Panc1 (cell line): ENCODE results near the gene TSPAN4. TPM values are rescaled to one million over a fixed set of nuclear protein-coding genes. Genes with fewer than 3 reads are reported as not detected.

Experiments used
- ATAC-seq: fragments of 200-7000 bp; cut with Tn5 transposase; 2 replicates; pipeline ENCODE4 v1.9.1; 2020; ENCODE audit warnings: mild to moderate bottlenecking, moderate library complexity
- BruUV-seq: library from RNA; stranded (reverse); fragments of 400-500 nt; replicated peaks from 2 replicates; lab custom pipeline; 2021; lab: Mats Ljungman, UMichigan
- CTCF ChIA-PET: fragments of 300-600 bp; sonication (Branson Sonifier 250); formaldehyde crosslinking; loops from one replicate; lab custom pipeline; 2022; ENCODE audit warnings: antibody characterized with exemption; lab: Charles Lee
- POLR2A ChIA-PET: fragments of 300-600 bp; sonication (Branson Sonifier 250); formaldehyde crosslinking; loops from one replicate; lab custom pipeline; 2022; ENCODE audit warnings: antibody characterized with exemption; lab: Charles Lee
- DNase-seq: peaks from one replicate; pipeline ENCODE4 v3.0.0-alpha.2; 2010; ENCODE audit warnings: low read depth, low spot score
- H3K27ac ChIP-seq: 2 replicates; pipeline ENCODE4 v1.5.1; 2011; ENCODE audit warnings: mild to moderate bottlenecking, low read length, inconsistent platforms
- H3K27me3 ChIP-seq: fragments of 200-500 bp; sonication (Bioruptor generic); 2 replicates; pipeline ENCODE4 v1.6.0; 2014; ENCODE audit warnings: low read length, inconsistent platforms; ENCODE audit not compliant: control insufficient read depth, insufficient read depth
- H3K36me3 ChIP-seq: fragments of 200-500 bp; sonication (Bioruptor generic); 2 replicates; pipeline ENCODE4 v1.5.1; 2014; ENCODE audit warnings: inconsistent platforms, mild to moderate bottlenecking, low read length, moderate library complexity; ENCODE audit not compliant: control insufficient read depth, insufficient read depth
- H3K4me1 ChIP-seq: 2 replicates; pipeline ENCODE4 v1.5.1; 2011; ENCODE audit warnings: inconsistent platforms, mild to moderate bottlenecking, low read length, moderate library complexity; ENCODE audit not compliant: control insufficient read depth, insufficient read depth
- H3K4me3 ChIP-seq, 2 experiments: 2 replicates each; pipeline ENCODE4 v1.5.1; 2011 to 2012; ENCODE audit warnings: low read depth in 2 of 2, low read length in 2 of 2, mild to moderate bottlenecking in 2 of 2, inconsistent platforms in 1 of 2, moderate library complexity in 1 of 2
- H3K9me3 ChIP-seq: fragments of 200-500 bp; sonication (Bioruptor generic); 2 replicates; pipeline ENCODE4 v1.5.1; 2014; ENCODE audit warnings: low read depth, mild to moderate bottlenecking, inconsistent platforms, low read length, moderate library complexity; ENCODE audit not compliant: control insufficient read depth, insufficient read depth
- CTCF ChIP-seq: fragments of 450-650 bp; IDR thresholded peaks from 2 replicates; pipeline ENCODE4 v1.5.1; 2017; ENCODE audit warnings: mild to moderate bottlenecking
- POLR2AphosphoS5 ChIP-seq: IDR thresholded peaks from 2 replicates; pipeline ENCODE4 v1.6.1; 2012; ENCODE audit warnings: mild to moderate bottlenecking, low read depth, low read length, moderate library complexity
- SIN3A ChIP-seq: IDR thresholded peaks from 2 replicates; pipeline ENCODE4 v1.6.1; 2012; ENCODE audit warnings: low read depth, mild to moderate bottlenecking, low read length, moderate library complexity, borderline replicate concordance; ENCODE audit not compliant: insufficient read depth
- TCF7L2 ChIP-seq: IDR thresholded peaks from 2 replicates; pipeline ENCODE4 v1.6.1; 2011; ENCODE audit warnings: mild to moderate bottlenecking, low read depth, low read length, inconsistent platforms
- in situ Hi-C: cut with HindIII; loops from 2 replicates; pipeline ENCODE4 v1.10.0; 2016; ENCODE audit warnings: low sequenced_read_pairs, low pct_unique_long_range_greater_than_20kb
- intact Hi-C: fragments of 100-400 bp; cut with micrococcal nuclease; formaldehyde crosslinking; loops from one replicate; pipeline ENCODE4 v1.10.0; 2022; ENCODE audit not compliant: unreplicated experiment
- total RNA-seq: library from RNA; stranded (reverse); gene quantifications from one replicate; pipeline ENCODE4 v1.2.1, GENCODE V29; 2021; ENCODE audit not compliant: unreplicated experiment
- TF ChIP-seq, protein P1 (sequence below), 2 experiments: IDR thresholded peaks; 2 replicates each; pipeline ENCODE4 v1.6.1; 2011 to 2012; ENCODE audit warnings: low read depth in 2 of 2, control low read depth in 1 of 2, low read length in 1 of 2, mild to moderate bottlenecking in 1 of 2, moderate library complexity in 1 of 2; ENCODE audit not compliant: insufficient read depth in 1 of 2

Gene TSPAN4
- total RNA-seq, 1 experiment from 2014 or later: 187 TPM

DNA sequence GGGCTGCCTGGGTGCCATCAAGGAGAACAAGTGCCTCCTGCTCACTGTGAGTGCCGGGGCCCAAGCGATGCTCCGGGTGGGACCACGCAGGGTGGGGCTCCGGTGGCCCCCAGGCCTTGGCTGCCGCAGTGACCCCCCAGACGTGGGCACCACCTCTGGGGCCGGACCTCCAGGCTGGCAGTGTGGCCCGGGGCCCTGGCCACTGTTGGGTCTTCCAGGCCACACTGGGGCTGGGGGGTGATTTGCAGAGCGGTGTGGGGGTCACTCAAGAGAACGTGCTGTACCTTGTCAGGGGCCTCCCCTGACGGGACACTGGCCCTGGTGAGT is 20.0 kb downstream of the TSPAN4 start:
- in situ Hi-C loops: no loop called here

DNA sequence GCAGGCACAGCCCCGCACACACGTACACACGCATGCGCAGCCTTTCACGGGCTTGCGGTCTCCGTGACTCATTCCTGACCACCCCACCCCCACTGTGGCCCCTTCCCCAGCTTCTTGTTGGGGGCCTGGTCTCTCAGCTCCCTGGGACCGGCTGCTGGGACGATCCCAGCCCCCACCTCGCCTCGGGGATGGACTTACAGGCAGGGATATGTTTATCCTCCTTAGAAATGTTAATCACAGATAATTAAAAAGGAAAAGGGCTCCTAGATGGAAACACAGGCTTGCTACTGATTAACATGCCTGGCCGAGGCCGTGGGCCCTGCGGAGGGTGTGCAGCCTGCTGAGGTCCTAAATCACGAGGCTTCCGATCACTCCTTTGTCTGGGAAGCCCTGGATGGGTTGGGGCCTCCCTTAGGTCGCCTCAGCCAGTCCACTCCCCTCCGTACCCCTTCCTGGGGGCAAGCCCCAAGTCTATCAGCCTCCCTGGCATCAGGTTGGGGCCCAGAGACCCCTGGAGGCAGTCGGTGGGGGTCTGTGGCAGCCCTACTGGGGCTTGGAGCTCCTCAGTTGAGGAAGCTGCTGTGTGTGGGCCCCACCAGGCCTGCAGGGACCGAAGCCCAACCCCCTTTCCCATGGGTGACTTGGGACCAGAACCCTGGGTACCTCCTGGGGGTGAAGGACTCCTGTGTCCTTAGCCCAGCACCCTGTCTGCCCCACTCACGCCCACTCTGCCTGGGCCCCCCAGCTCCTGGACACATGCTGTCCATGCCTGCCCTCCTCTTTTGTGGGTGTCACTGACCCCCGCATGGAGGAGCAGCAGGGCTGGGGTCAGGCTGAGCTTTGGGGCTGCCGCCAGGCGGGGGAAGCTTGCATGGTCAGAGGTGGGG is 20.6 kb downstream of the TSPAN4 start:
- ATAC-seq: no peak
- in situ Hi-C loops (no loop called here), intact Hi-C loops (no loop called here)
- no peak overlapping the region for H3K4me3 ChIP-seq
- POLR2A ChIA-PET: no interaction called here
- no peak for TF ChIP-seq CTCF
- no peak for TF ChIP-seq TCF7L2
- peak; percentile 16; the same call in 1 of the 2 replicates for TF ChIP-seq POLR2AphosphoS5
- H3K9me3 ChIP-seq: no peaks in the 10 kb centered on the region
- peak overlapping the region; percentile 13 for H3K27ac ChIP-seq
- no peak for DNase-seq
- no TSS peak for BruUV-seq
- H3K4me1 ChIP-seq: peaks cover 81% of the 10 kb centered on the region
- no peaks in the 10 kb centered on the region for H3K27me3 ChIP-seq
- CTCF ChIA-PET: interaction anchor here (1.1 kb wide), 1 partner anchor 15 kb away, joined by 3 read pairs; no protein-coding TSS in a partner anchor
- H3K36me3 ChIP-seq: no peaks in the 10 kb centered on the region

More for the DNA sequence above, 20.0 kb downstream of the TSPAN4 start:
- POLR2A ChIA-PET: no interaction called here
- intact Hi-C loops: no loop called here
- Histone ChIP-seq H3K4me1 (peaks cover 78% of the 10 kb centered on the region), H3K27me3 (no peaks in the 10 kb centered on the region), H3K27ac (no peak overlapping the region), H3K4me3 (no peak overlapping the region), H3K36me3 (no peaks in the 10 kb centered on the region), H3K9me3 (no peaks in the 10 kb centered on the region)
- CTCF ChIA-PET: no interaction called here
- DNase-seq (no peak), ATAC-seq (no peak)
- TF ChIP-seq TCF7L2: no peak
- no peak for TF ChIP-seq SIN3A
- no peak for TF ChIP-seq CTCF
- TF ChIP-seq POLR2AphosphoS5: no peak
- TF ChIP-seq, protein P1, sequence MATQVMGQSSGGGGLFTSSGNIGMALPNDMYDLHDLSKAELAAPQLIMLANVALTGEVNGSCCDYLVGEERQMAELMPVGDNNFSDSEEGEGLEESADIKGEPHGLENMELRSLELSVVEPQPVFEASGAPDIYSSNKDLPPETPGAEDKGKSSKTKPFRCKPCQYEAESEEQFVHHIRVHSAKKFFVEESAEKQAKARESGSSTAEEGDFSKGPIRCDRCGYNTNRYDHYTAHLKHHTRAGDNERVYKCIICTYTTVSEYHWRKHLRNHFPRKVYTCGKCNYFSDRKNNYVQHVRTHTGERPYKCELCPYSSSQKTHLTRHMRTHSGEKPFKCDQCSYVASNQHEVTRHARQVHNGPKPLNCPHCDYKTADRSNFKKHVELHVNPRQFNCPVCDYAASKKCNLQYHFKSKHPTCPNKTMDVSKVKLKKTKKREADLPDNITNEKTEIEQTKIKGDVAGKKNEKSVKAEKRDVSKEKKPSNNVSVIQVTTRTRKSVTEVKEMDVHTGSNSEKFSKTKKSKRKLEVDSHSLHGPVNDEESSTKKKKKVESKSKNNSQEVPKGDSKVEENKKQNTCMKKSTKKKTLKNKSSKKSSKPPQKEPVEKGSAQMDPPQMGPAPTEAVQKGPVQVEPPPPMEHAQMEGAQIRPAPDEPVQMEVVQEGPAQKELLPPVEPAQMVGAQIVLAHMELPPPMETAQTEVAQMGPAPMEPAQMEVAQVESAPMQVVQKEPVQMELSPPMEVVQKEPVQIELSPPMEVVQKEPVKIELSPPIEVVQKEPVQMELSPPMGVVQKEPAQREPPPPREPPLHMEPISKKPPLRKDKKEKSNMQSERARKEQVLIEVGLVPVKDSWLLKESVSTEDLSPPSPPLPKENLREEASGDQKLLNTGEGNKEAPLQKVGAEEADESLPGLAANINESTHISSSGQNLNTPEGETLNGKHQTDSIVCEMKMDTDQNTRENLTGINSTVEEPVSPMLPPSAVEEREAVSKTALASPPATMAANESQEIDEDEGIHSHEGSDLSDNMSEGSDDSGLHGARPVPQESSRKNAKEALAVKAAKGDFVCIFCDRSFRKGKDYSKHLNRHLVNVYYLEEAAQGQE (IDR thresholded peaks at IDR 0.05; ENCODE audit: insufficient read depth in 1 of 2, low read depth in 2 of 2, low read length in 1 of 2): no peak
- BruUV-seq: no TSS peak
